ENCODE data around the gene GBF1.
A peak's percentile ranks its signal among the peaks of the same experiment; 100 is the strongest.

The GBF1 gene

GRCh38 chr10:102267748-102268147 is 22.4 kb downstream of the GBF1 start:
- H3K4me3 ChIP-seq (ENCODE audit: control insufficient read depth, low read depth, low read length), result no peak overlapping the region
- DNase-seq (ENCODE audit: low read depth), result peak; percentile 82
- TF ChIP-seq, protein P1, sequence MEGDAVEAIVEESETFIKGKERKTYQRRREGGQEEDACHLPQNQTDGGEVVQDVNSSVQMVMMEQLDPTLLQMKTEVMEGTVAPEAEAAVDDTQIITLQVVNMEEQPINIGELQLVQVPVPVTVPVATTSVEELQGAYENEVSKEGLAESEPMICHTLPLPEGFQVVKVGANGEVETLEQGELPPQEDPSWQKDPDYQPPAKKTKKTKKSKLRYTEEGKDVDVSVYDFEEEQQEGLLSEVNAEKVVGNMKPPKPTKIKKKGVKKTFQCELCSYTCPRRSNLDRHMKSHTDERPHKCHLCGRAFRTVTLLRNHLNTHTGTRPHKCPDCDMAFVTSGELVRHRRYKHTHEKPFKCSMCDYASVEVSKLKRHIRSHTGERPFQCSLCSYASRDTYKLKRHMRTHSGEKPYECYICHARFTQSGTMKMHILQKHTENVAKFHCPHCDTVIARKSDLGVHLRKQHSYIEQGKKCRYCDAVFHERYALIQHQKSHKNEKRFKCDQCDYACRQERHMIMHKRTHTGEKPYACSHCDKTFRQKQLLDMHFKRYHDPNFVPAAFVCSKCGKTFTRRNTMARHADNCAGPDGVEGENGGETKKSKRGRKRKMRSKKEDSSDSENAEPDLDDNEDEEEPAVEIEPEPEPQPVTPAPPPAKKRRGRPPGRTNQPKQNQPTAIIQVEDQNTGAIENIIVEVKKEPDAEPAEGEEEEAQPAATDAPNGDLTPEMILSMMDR (conservative IDR thresholded peaks at IDR 0.05; ENCODE audit: control insufficient read depth, insufficient read depth, low read depth, low read length), result no peak

DNA sequence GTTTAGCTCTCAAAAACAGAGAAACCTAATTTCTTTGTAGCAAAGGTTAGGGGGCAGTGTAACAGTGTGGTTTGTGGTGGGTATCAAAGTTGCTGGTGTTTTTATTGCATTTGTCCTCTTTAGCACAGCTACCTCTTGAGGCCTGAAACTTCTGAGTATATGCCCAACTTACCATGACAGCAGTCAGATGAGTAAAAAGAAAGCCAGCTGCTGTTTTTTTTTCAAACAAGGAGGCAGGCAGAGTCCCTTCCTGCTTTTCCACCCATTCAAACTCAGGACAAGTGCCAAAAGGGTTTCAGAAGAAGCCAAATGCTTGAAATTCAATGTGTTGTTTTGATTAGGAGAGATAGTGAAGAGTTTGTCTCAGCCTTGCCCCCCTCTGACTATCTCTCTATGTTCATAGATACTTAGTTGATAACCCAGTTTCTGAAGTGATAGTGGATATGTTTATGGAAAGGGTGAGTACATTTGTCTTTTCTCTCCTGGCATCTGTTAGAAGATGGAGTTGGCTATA is 23.1 kb downstream of the GBF1 start:
- TF ChIP-seq, protein P1 (conservative IDR thresholded peaks at IDR 0.05; ENCODE audit: control insufficient read depth, insufficient read depth, low read depth, low read length), result no peak
- no peak overlapping the region for H3K4me3 ChIP-seq (ENCODE audit: control insufficient read depth, low read depth, low read length)
- peak; percentile 52 for DNase-seq (ENCODE audit: low read depth)

DNA sequence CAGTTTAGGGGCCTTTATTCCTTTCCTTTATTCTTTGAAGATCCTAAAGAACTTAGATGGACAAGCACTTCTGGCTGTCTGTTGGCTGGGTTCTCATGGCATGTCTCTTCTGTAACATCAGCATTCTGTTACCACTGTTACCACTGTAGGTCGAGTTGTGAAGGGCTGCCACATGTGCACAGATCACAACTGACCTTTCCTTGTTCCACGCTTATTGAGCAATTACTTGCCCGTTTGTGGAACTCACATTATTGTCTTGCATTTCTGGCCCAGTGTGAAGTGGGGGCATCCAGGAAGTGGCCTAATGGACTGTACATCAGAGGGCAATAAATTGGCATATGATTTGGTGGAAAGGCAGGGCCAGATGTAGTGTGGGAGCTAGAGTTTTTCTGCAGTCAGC is 23.7 kb downstream of the GBF1 start:
- H3K4me3 ChIP-seq (ENCODE audit: control insufficient read depth, low read depth, low read length), result no peak overlapping the region
- TF ChIP-seq, protein P1 (conservative IDR thresholded peaks at IDR 0.05; ENCODE audit: control insufficient read depth, insufficient read depth, low read depth, low read length), result no peak
- DNase-seq (ENCODE audit: low read depth), result no peak

DNA sequence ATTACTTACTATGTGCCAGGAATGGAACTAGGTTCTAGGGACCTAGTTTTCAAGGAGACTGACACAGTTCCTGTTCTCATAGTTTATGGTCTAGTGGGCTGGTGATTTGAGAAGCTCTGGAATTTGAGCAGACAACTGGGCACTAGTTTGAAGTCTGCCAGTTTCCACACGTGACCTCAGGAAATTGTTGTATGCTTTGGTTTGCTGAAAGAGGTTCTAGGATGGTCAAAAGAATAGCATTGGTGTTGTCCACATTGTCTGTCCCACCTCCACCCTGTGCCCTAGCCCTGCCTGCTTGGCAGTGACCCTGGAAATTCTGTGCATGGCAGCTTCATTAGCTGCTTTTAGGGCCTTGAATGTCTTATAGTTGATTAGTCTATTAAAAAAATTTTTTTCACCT is 28.7 kb downstream of the GBF1 start:
- no peak overlapping the region for H3K4me3 ChIP-seq (ENCODE audit: control insufficient read depth, low read depth, low read length)
- TF ChIP-seq, protein P1 (conservative IDR thresholded peaks at IDR 0.05; ENCODE audit: control insufficient read depth, insufficient read depth, low read depth, low read length), result no peak
- DNase-seq (ENCODE audit: low read depth), result no peak

- TF ChIP-seq, protein P1 (conservative IDR thresholded peaks at IDR 0.05; ENCODE audit: control insufficient read depth, insufficient read depth, low read depth, low read length), result no peak
- DNase-seq (ENCODE audit: low read depth), result no peak
- no peak overlapping the region for H3K4me3 ChIP-seq (ENCODE audit: control insufficient read depth, low read depth, low read length)
These were observed 30.0 kb downstream of the GBF1 start for GRCh38 chr10:102275343-102275742.

- no peak for DNase-seq (ENCODE audit: low read depth)
- TF ChIP-seq, protein P1 (conservative IDR thresholded peaks at IDR 0.05; ENCODE audit: control insufficient read depth, insufficient read depth, low read depth, low read length), result no peak
These were observed 33.8 kb downstream of the GBF1 start for GRCh38 chr10:102279104-102279503.

More at GRCh38 chr10:102279104-102279503, 33.8 kb downstream of the GBF1 start:
- no peak overlapping the region for H3K4me3 ChIP-seq (ENCODE audit: control insufficient read depth, low read depth, low read length)
